Epithelial cell of proximal tubule (primary cell): ENCODE results near the gene FAM170B. TPM values are rescaled to one million over a fixed set of nuclear protein-coding genes. Genes with fewer than 3 reads are reported as not detected.

Experiments used
- DNase-seq: peaks from one replicate; pipeline ENCODE4 v3.0.0-alpha.2; 2011; ENCODE audit warnings: low read depth
- H3K4me3 ChIP-seq: 2 replicates; pipeline ENCODE4 v1.5.1; 2011; ENCODE audit warnings: low read depth, mild to moderate bottlenecking, low read length
- total RNA-seq: library from RNA; depleted of rRNA; stranded (reverse); fragments of >200 nt; gene quantifications from 2 replicates; pipeline ENCODE4 v1.2.3, GENCODE V29; 2015
- TF ChIP-seq, protein P1 (sequence below): conservative IDR thresholded peaks from 2 replicates; pipeline ENCODE4 v1.5.1; 2012; ENCODE audit warnings: low read depth, mild to moderate bottlenecking, low read length

Gene FAM170B
- total RNA-seq, 1 donor from 2014 or later = not detected

DNA sequence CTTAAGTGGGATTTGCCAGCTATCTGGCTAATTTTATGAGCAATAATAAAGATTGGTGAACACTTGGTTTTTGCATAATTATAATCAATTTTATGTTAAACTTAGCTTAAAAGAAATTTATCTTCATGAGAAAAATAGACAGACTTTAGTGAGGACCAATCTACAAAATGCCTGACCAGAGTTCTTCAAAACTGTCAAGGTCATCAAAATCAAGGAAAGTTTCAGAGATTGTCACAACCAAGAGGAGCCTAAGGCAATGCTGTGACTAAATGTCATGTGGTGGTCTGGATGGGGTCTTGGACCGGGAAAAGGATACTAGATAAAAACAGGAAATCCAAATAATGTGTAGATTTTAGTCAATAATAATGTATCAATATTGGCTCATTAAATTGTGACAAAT, 17.7 kb upstream of the FAM170B start:
- DNase-seq = no peak
- TF ChIP-seq, protein P1, sequence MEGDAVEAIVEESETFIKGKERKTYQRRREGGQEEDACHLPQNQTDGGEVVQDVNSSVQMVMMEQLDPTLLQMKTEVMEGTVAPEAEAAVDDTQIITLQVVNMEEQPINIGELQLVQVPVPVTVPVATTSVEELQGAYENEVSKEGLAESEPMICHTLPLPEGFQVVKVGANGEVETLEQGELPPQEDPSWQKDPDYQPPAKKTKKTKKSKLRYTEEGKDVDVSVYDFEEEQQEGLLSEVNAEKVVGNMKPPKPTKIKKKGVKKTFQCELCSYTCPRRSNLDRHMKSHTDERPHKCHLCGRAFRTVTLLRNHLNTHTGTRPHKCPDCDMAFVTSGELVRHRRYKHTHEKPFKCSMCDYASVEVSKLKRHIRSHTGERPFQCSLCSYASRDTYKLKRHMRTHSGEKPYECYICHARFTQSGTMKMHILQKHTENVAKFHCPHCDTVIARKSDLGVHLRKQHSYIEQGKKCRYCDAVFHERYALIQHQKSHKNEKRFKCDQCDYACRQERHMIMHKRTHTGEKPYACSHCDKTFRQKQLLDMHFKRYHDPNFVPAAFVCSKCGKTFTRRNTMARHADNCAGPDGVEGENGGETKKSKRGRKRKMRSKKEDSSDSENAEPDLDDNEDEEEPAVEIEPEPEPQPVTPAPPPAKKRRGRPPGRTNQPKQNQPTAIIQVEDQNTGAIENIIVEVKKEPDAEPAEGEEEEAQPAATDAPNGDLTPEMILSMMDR = no peak
- H3K4me3 ChIP-seq = no peak overlapping the region

DNA sequence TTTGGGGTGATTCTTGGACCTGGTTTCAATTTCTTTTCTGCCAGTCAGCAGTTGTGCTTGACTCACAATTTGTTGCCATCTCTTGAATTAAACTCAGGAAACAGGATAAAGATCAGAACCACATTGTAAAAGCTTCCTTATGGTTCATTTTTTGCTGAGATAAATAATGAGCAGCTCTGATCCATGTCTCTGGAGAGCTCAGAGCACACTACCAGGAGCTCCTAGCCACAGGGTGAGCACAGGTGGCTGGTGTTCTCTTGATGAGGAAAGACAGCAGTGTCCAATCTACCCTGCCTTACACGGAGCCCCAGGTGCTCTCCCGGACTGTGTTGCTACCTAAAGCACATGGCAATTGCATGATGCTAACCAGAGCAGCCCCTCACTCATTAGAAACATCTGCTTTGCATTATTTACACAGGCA, 17.2 kb upstream of the FAM170B start:
- no peak for DNase-seq
- H3K4me3 ChIP-seq = no peak overlapping the region
- TF ChIP-seq, protein P1 = no peak

DNA sequence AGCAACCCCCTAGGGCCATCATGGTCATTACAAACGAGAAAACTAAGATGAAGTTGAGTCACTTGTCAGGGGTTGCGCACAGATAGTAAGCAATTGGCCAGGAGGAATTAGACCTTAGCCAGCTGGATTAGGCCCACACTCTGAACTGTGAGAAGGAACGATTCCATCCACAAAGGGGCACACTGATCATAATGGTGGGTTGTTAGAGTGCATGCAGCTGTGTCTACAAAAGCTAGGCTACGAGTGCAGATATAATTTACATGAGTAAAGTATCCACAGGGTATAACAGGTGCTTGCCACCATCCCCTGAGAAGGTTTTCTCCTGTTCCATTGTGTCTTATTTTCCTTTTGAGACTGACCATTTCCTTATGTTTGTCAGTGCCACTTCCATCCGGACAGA, 16.6 kb upstream of the FAM170B start:
- DNase-seq = no peak
- TF ChIP-seq, protein P1 = no peak
- no peak overlapping the region for H3K4me3 ChIP-seq

GRCh38 chr10:49149881-49150280, 16.1 kb upstream of the FAM170B start:
- TF ChIP-seq, protein P1 = no peak
- no peak for DNase-seq

DNA sequence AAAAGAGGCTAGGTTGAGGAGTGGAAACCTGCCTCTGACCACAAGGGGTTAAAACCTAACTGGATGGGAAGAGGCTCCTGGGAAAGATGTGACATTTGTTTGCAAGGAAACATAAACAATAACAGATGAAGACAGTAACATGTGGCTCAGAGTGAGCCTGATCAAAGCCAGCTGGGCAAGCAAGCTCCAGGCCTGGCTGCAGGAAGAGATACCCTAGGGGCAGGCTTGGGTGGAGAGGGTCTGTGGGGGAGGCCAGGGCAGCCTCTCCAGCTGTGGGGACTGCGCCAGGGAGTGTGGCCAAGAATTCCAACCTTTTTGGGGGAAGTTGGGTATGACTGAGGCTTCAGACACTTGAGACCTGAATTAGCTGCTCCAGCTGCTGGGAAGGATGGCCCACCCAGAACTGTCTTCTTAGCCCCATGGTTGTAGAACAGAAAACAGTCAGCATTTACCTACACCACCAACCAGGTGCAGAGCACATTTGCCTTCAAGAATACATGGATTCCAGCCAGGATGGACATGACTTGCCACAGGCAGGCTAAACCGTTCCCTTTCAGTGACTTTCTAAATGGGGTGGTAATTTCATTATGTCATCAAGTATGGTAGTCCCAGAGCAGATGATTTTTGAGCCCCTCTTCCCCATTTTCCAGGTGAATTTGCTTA, 10.4 kb upstream of the FAM170B start:
- H3K4me3 ChIP-seq = no peak overlapping the region
- TF ChIP-seq, protein P1 = no peak
- no peak for DNase-seq

More at GRCh38 chr10:49149881-49150280, 16.1 kb upstream of the FAM170B start:
- H3K4me3 ChIP-seq = no peak overlapping the region

- no peak for DNase-seq
- TF ChIP-seq, protein P1 = no peak
- no peak overlapping the region for H3K4me3 ChIP-seq
Measured at GRCh38 chr10:49143249-49143648, 9.4 kb upstream of the FAM170B start.

DNA sequence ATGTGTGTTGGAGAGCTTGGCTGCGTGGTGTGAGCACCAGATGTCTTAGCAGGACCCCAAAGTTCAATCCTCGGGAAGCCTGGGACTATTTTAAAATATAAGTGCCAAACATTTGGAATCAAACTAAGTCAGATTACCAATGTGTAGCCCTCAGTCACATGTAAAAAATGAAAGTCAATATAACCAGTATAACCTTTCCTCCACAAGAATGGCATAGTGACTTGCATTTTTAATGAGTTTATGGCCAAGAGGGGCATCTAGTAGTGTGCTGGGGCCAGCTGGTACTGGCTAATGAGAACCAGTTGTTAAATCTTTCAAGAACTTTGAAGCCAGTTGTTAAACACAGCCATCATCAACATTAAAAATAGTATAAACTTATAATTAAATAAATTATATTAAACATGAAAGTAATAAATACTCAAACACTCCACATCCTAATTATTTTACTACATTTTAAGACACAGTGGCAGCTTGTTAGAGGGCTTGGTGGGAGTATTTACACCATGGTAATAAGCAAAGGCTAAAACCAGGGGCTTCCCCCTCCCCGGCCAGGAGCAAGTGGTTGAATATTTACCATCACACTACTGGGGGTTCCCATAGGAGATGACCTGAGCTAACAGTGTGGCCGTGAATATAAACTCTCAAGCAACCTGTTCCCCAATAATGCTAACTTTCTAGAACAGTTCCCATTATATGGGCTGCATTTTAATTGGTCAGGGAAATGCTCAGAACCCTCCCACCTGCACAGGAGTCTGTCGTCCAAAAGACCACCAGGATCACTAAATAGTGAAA, 7.9 kb upstream of the FAM170B start:
- TF ChIP-seq, protein P1 = no peak
- H3K4me3 ChIP-seq = no peak overlapping the region
- no peak for DNase-seq
